ENCODE data around the gene HNRNPF. TPM values are rescaled to one million over a fixed set of nuclear protein-coding genes. Genes with fewer than 3 reads are reported as not detected.

Gene HNRNPF
- total and polyA plus RNA-seq, 12 donors: 26.4 to 113 (median 74.3) TPM

GRCh38 chr10:43355749-43356371 lies 53.1 kb downstream of the HNRNPF start:
- intact Hi-C loops (cut with DNase I): loop anchor here in 1 of 10 donors (10.0 kb wide), 1 partner anchor 151 kb away; no protein-coding TSS in a partner anchor

GRCh38 chr10:43354879-43355380 lies 54.1 kb downstream of the HNRNPF start:
- intact Hi-C loops (cut with DNase I): loop anchor here in 2 of 10 donors (5.0 to 10.0 kb wide), 2 partner anchors 63 to 150 kb away; no protein-coding TSS in a partner anchor

More at GRCh38 chr10:43355749-43356371, 53.1 kb downstream of the HNRNPF start:
- TF ChIP-seq CTCF (IDR thresholded peaks at IDR 0.05): no peak
- Histone ChIP-seq H3K4me1 (peaks cover 0 to 2% (median 0%) of the 10 kb centered on the region in 9 donors), H3K36me3 (no peaks in the 10 kb centered on the region), H3K9me3 (no peaks in the 10 kb centered on the region), H3K4me3 (no peak overlapping the region), H3K27me3 (peaks cover 0 to 16% (median 5%) of the 10 kb centered on the region in 7 donors), H3K27ac (no peak overlapping the region)
- WGBS, 2 donors: 68 to 69% methylated on average over 4 of the region's 4 CpGs
- no peak for DNase-seq
- ATAC-seq: no peak

GRCh38 chr10:43354330-43354635 lies 54.7 kb downstream of the HNRNPF start:
- H3K36me3 ChIP-seq: no peaks in the 10 kb centered on the region
- TF ChIP-seq CTCF (IDR thresholded peaks at IDR 0.05): no peak
- WGBS, 2 donors: 43 to 45% methylated on average over 2 of the region's 2 CpGs
- no peak overlapping the region for H3K27ac ChIP-seq
- H3K9me3 ChIP-seq: no peaks in the 10 kb centered on the region
- no peak overlapping the region for H3K4me3 ChIP-seq
- H3K27me3 ChIP-seq: peaks cover 0 to 32% (median 20%) of the 10 kb centered on the region in 7 donors
- ATAC-seq: no peak
- H3K4me1 ChIP-seq: peaks cover 0 to 9% (median 0%) of the 10 kb centered on the region in 9 donors
- intact Hi-C loops (cut with DNase I): loop anchor here in 2 of 10 donors (5.0 to 10.0 kb wide), 2 partner anchors 62 to 149 kb away; no protein-coding TSS in a partner anchor
- no peak for DNase-seq

More at GRCh38 chr10:43354879-43355380, 54.1 kb downstream of the HNRNPF start:
- Histone ChIP-seq H3K4me1 (peaks cover 0 to 9% (median 0%) of the 10 kb centered on the region in 9 donors), H3K9me3 (no peaks in the 10 kb centered on the region), H3K27ac (no peak overlapping the region), H3K27me3 (peaks cover 0 to 26% (median 15%) of the 10 kb centered on the region in 7 donors), H3K4me3 (no peak overlapping the region), H3K36me3 (no peaks in the 10 kb centered on the region)
- 20 to 25% methylated on average over 2 of the region's 2 CpGs for WGBS, 2 donors
- DNase-seq (no peak), ATAC-seq (no peak)
- TF ChIP-seq CTCF (IDR thresholded peaks at IDR 0.05): no peak

GRCh38 chr10:43353495-43354329 lies 55.3 kb downstream of the HNRNPF start:
- Histone ChIP-seq H3K27me3 (peaks cover 0 to 34% (median 20%) of the 10 kb centered on the region in 7 donors), H3K4me1 (peaks cover 0 to 9% (median 0%) of the 10 kb centered on the region in 9 donors), H3K27ac (no peak overlapping the region), H3K36me3 (no peaks in the 10 kb centered on the region), H3K4me3 (no peak overlapping the region), H3K9me3 (no peaks in the 10 kb centered on the region)
- TF ChIP-seq CTCF (IDR thresholded peaks at IDR 0.05): no peak
- intact Hi-C loops (cut with DNase I): loop anchor here in 2 of 10 donors (5.0 to 10.0 kb wide), 2 partner anchors 61 to 149 kb away; no protein-coding TSS in a partner anchor
- ATAC-seq: no peak
- WGBS, 2 donors: 40 to 68% methylated on average over 3 of the region's 3 CpGs
- no peak for DNase-seq
